ENCODE data around the gene ADGRB3.
"Not testable (repeated sequence)": the region's sequence is repeated elsewhere in the genome, so short reads cannot be mapped to it uniquely, and the experiment has no call there.

ADGRB3 gene

DNA sequence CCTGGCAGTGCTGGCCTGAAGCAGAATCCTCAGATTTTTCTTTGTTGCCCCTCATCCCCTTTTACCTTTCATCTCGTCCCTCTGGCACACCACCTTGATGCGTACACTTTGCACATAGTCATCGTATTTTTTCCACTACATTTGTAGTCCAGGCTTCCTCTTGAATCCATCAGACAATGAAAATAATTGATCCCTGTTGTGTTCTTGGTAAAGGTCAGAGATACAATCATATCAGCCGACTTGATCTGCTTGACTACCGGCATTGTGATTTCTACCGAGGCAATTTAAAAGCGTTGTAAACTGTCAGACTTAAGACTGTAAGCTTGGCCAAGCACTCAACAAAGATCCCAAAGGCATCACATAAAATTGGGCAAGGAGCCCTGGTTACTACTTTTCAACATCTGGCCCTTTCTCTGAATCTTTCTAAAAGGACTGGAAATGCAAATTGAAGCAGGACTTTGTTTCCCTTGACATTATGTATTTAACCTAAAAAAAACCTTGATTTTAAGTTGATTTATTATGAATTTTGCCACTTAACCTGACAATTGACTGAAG lies 649.2 kb downstream of the ADGRB3 start:
- DNase-seq: no peak

DNA sequence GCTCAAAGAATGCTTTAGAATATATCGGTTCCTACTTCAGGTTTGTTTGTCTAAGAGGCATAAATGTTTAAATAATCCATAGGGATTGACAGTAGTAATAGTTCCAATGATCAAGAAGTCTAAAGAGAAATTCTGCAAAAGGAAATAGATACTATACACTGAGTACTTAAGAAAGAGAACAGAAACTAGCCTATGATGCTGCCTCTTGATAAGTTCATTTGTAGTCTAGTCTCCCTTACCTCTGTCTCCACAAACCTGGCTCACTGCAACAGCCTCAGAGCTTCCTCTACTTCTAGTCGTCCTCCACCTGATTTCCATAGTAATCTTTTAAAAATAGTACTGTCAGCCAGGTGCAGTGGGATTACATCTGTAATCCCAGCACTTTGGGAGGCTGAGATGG lies 650.0 kb downstream of the ADGRB3 start:
- DNase-seq: no peak

DNA sequence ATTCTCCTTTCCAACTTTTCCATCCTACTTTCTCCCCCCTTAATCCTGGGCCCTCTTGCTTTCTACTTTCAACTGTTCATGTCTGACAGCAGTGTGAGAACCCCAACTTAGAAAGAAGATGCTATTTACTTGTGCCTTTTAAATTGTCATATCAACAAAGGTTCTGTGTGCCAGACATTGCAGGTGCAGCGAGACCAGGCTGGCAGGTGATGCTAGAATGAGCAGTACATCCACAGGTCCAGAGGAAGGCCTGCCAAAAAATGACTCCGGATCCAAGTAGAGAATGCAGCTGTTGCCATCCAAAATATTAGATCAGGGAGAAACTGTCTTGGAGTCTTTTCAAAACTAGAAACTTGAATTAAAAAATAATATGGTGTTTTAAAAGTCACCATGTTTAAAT lies 651.2 kb downstream of the ADGRB3 start:
- no peak for DNase-seq

GRCh38 chr6:69288198-69288597 lies 653.1 kb downstream of the ADGRB3 start:
- DNase-seq: not testable (repeated sequence)

- no peak for DNase-seq
Observed at GRCh38 chr6:69289689-69290495, 654.8 kb downstream of the ADGRB3 start.

DNA sequence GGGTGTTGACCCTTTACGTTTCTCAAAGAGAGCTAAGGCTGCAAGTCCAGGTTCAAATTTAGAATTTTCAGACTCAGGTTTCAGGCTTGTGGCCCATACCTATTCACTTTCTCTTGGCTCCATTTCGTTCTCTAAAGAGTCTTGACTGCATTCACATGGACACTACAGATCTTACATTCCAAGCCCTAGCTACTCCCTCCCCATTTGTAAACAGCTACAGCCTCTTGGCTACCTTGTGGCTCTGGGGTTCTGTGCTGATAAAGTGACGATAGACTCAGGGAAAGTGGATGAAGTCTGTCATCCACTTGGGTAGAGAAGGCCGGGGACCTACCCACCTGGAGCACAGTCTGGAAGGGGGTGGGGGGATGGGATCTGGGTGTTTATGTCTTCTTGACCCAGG lies 658.4 kb downstream of the ADGRB3 start:
- DNase-seq: no peak

DNA sequence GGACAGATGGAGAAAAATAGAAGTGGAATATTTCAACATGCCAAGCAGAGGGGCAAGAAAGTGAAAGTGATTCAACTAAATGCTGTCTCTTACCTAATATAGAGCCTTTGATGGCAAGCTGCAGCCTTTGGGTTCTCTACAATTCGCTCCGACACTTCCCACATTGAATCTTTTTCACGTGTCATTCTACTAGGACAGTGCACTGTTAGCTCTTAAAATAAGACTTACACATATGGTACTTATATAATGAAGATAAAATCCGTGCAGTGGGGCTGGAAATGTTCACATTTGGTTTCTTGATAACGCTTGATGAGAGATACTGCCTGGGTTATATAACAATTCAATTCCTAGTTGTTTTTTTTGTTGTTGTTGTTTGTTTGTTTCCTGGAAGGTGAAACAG lies 659.3 kb downstream of the ADGRB3 start:
- DNase-seq: peak in 1 of 2 donors; percentile 67

DNA sequence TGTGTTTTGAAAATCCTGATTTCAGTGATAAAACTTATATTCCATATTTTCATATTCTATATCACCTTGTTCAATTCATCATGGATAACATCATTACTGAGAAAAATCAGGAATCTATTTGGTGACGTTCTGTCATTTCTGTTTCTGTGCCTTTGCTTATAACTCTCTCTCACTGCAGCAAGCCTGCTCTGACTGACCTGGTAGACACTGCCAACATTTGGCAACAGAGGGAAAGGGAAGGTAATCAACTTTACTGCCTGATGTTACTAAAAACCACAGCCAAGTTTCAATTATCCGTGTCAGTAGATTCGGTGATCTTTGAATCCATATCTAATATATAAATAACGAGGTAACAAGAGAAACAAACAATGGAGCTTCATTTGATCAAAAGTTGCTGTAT lies 659.8 kb downstream of the ADGRB3 start:
- no peak for DNase-seq

GRCh38 chr6:69303382-69303781 lies 668.3 kb downstream of the ADGRB3 start:
- no peak for DNase-seq

- DNase-seq: no peak
Observed at GRCh38 chr6:69305456-69305855, 670.4 kb downstream of the ADGRB3 start.

- no peak for DNase-seq
Observed at GRCh38 chr6:69308584-69308983, 673.5 kb downstream of the ADGRB3 start.

- DNase-seq: no peak
Observed at GRCh38 chr6:69311888-69312287, 676.8 kb downstream of the ADGRB3 start.

DNA sequence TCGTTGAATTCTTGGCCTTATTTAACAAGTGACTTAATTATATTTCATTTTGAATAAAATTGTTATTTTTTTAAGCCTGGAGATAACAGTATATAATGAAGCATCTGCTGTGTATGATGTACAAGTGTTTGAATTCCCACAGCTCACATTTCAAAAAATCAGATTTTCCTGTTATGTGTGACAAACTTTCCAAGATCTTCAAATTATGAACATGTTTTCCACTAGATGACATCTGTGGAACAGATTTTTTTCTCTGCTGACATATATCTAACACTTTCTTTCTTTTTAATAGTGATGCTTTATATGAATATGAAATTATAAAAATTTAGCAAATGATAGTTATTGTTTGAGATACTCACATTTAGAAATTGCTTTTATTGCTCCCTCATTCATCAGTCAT lies 678.9 kb downstream of the ADGRB3 start:
- no peak for DNase-seq

DNA sequence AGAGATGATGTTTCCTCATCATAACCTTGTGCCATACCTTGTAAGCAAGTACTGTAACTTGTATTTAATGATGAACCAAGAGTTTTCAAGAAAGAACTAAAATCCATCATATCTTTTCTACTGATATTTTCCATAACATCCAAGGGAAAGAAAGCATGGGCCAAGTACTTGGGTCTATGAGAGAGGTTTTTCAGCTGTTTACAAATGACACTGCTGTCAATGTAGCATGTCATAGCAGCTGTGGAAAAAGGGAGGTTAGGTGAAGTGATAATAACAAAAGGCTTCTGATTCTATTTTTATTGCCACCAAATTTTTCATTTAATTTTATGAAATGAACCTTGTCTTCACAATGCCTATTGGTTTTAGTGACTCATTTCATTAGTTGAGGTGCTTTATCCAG lies 679.4 kb downstream of the ADGRB3 start:
- no peak for DNase-seq

GRCh38 chr6:69331886-69332285 lies 696.8 kb downstream of the ADGRB3 start:
- DNase-seq: no peak

DNA sequence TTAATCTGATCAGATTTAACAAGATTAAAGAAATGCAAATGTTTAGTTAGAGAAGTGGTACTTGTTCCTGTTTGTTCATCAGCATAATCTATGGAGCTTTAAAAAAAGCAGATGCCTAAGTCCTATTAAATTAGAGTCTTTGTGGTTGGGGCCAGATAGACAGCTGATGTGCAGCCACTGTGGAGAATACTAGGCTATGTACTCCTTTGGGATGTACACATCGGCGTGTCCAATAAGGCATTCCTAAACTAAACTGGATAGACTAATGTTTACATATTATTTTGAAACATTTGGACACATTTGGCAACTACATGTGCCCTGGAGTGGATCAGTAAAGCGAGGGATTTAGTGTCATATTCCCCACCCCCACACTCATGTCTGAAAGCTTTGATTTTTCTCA lies 702.2 kb downstream of the ADGRB3 start:
- DNase-seq: no peak

DNA sequence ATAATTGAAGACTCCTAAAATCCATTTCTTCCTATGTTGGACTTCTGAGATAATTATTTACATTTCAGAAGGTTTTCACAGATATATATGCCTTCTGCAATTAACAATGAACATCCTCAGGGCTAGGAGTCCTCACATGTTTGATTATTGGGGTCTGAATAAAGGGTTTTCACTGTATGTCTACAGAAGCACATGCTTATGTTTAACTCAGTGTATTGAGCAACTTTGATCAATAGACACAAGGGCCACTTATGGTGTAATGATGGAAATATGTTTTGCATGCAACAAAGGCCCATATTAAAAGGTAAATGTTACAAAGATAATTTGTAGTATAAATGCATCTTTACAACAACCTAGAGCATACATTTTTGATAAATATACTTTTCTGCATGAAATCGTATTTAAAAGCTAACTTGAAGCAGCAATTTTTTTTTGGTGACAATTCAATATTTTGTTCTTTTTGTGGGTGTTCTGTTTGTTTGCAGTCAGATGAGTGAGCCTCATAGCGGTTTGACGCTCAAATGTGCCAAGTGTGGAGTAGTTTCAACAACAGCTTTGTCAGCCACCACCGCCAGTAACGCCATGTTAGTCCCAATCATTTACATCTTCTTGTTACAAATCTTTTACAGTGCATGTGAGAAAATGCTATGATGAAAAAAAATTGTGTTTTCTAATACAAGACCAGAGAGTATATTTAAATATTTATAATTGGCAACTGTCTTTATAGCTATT lies 703.5 kb downstream of the ADGRB3 start:
- no peak for DNase-seq

GRCh38 chr6:69339163-69339550 lies 704.1 kb downstream of the ADGRB3 start:
- DNase-seq: no peak

DNA sequence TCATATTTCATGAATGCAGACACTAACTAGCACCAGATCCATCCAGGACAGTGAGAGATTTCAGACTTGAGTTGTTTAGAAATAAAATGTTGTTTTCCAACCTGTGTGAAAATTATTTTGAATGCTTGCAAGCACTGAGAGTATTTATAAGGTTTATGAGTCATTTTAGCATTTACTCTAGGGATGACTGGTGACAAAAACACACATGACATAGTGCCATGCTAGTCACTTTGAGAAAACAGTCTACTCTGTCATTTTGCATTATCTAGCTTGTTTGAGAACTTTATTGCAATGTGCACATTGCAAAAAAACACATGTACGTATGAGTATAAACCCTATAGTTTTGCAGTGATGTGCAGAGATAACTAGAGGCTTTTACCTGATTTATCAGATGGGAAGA lies 705.1 kb downstream of the ADGRB3 start:
- DNase-seq: no peak

GRCh38 chr6:69343851-69344250 lies 708.8 kb downstream of the ADGRB3 start:
- DNase-seq: peak; percentile 6 to 57

DNA sequence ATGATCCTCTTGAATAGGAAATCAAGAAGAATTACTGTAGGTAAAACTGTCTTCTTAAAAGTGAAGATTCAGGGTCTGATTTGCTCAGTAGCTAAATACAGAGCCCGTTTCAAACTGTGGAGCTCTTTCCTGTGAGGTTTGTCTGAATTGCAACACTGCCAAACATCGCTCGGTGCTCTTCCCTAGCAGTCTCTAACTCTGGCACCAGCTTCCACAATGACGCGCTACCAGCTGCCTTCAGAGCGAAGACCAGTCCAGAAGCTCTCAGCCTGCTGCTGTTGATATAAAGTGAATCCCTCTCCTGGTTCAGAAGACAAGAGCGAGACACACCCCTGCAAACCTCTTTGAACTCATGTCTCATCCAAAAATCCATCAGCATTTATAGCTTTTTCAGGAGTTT lies 714.7 kb downstream of the ADGRB3 start:
- DNase-seq: peak; percentile 39 to 66

DNA sequence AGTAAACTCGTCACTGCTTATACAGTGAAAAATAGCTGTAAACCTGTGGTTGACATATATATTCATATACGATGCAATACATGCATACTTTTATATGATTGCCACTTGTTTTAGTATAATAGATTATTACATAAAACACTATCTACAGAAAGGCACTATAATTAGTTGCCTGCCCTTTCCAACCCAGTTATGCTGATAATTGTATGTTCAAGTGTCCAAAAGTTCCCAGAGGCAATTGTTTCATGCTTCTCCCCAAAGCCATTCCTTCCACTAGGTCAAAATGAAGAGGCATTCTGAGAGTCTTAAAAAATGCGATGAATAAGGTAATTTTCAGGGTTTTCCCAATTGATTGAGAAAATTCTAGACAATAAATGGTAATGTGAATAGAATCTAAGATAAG lies 727.1 kb downstream of the ADGRB3 start:
- DNase-seq: no peak

DNA sequence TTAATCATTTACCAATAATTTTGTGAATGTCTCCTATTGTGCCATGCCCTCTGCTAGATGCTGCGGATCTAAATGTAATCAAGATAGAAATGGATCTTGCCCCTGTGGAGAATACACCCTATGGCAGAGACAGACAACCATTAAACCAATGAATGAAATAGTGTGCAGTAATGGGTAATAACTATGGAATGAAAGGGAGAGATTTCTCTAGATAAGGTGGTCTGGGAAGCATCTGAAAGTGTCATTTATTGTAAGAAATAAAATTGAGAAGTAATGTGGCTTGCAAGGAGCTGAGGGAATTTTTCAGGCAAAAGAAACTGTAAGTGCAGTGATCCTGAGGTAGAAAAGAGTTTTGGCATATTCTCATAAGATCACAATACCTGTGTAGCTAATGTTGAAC lies 731.7 kb downstream of the ADGRB3 start:
- DNase-seq: no peak

DNA sequence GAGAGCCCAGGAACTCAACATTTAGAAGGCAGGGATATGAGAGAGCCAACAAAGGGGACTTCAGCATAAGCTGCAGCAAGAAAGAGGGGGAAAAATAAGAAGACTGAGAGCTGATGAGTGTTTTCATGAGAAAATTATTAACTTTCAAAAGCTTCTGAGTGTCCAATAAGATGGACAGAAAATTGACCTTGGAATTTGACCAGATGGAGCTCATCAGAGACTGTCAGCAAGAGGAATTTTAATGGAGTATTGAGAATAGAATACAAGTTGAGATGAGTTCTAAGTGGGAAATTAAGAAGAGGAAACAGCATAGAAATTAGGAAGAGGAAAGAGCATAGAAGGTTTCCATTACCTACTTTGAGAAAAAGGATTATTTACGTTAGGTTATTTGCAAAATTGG lies 733.5 kb downstream of the ADGRB3 start:
- DNase-seq: no peak
